Gastrocnemius medialis (tissue), 4 donors: ENCODE measurements around the gene INAFM2. TPM values are rescaled to one million over a fixed set of nuclear protein-coding genes. Genes with fewer than 3 reads are reported as not detected.

Experiments used
- ATAC-seq, 2 donors: fragments of 150-250 bp; one replicate each; pipeline ENCODE4 v1.9.1; 2016
- DNase-seq, 2 donors: peaks; one replicate each; pipeline ENCODE4 v3.0.0-alpha.2; 2019
- H3K27ac ChIP-seq, 4 donors: fragments of 200-600 bp; sonication (generic); 1 replicate in 1 of 4; 2 replicates in 3 of 4; pipeline ENCODE4 v1.5.1; 2016 to 2018; ENCODE audit warnings: mild to moderate bottlenecking in 2 of 4, moderate library complexity in 1 of 4
- H3K27me3 ChIP-seq, 3 donors: fragments of 200-600 bp; sonication (generic) in 2 of 3; 1 replicate in 1 of 3; 2 replicates in 2 of 3; pipeline versions ENCODE4 v1.5.1 to v1.6.0; 2016 to 2019; ENCODE audit warnings: mild to moderate bottlenecking in 1 of 3, moderate library complexity in 1 of 3
- H3K36me3 ChIP-seq, 2 donors: fragments of 200-600 bp; sonication (generic) in 1 of 2; one replicate each; pipeline ENCODE4 v1.5.1; 2017 to 2018
- H3K4me1 ChIP-seq, 2 donors: fragments of 200-600 bp; sonication (generic) in 1 of 2; one replicate each; pipeline ENCODE4 v1.5.1; 2016 to 2017; ENCODE audit warnings: mild to moderate bottlenecking in 2 of 2
- H3K4me3 ChIP-seq, 4 donors: fragments of 200-600 bp; sonication (generic) in 3 of 4; 1 replicate in 1 of 4; 2 replicates in 3 of 4; pipeline ENCODE4 v1.5.1; 2016 to 2019; ENCODE audit warnings: mild to moderate bottlenecking in 2 of 4
- H3K9me3 ChIP-seq, 3 donors: fragments of 200-600 bp; sonication (generic) in 2 of 3; 1 replicate in 1 of 3; 2 replicates in 2 of 3; pipeline ENCODE4 v1.5.1; 2016 to 2019
- CTCF ChIP-seq, 5 experiments: fragments of 450-650 bp in 3 of 5; fragments of 200-600 bp in 2 of 5; sonication (generic) in 2 of 5; IDR thresholded peaks in 4 of 5; conservative IDR thresholded peaks in 1 of 5; 1 replicate in 4 of 5; 2 replicates in 1 of 5; pipeline ENCODE4 v1.5.1; 2016 to 2019; ENCODE audit warnings: antibody characterized with exemption in 5 of 5, mild to moderate bottlenecking in 3 of 5, moderate library complexity in 3 of 5
- POLR2A ChIP-seq, 2 donors: fragments of 450-650 bp; IDR thresholded peaks; one replicate each; pipeline ENCODE4 v1.6.1; 2017; ENCODE audit warnings: antibody characterized with exemption in 2 of 2, mild to moderate bottlenecking in 2 of 2, moderate library complexity in 2 of 2
- in situ Hi-C, 4 donors: fragments of 200-750 bp; cut with MboI; loops; one replicate each; pipeline versions ENCODE4 v1.15.0 to v1.8.0; 2017; ENCODE audit warnings: low sequenced_read_pairs in 4 of 4
- intact Hi-C: fragments of 100-400 bp; cut with DNase I; formaldehyde crosslinking; loops from one replicate; pipeline ENCODE4 v1.15.1; 2023; ENCODE audit warnings: low total_unique reads
- total RNA-seq, 4 donors: library from RNA; depleted of rRNA; stranded (reverse); fragments of >200 nt; gene quantifications; one replicate each; pipeline versions ENCODE4 v1.1.0 to v1.2.3, GENCODE V29; 2016

INAFM2 gene
- total RNA-seq, 4 donors from 2014 or later: 17.2 to 28.1 (median 17.7) TPM

DNA sequence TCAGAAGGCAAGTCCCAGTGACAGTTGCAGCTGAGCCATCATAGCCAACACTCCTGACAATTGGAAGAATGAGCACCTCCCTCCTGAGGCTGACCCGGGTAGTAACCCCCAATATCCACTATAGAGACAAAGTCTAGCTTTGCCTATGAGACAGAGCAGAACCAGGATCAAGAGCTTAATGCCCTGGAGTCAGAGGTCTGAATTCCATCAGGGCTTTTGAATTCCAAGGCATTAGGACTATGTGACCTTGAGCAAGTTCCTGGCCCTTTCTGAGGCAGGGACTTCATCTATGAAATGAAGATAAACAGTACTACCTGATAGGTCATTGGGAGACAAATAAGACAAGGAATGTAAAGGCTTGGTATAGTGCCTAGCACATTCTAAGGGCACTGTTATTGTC lies 3.1 kb upstream of the INAFM2 start:
- in situ Hi-C loops: no loop called here
- Histone ChIP-seq H3K36me3 (no peaks in the 10 kb centered on the region), H3K4me3 (no peak overlapping the region), H3K9me3 (no peaks in the 10 kb centered on the region), H3K27me3 (no peaks in the 10 kb centered on the region), H3K4me1 (peaks cover 14 to 16% of the 10 kb centered on the region in 2 donors), H3K27ac (no peak overlapping the region)
- DNase-seq: no peak
- intact Hi-C loops: loop anchor here (5.0 kb wide), 1 partner anchor 87 kb away; the partner anchor contains the start of gene IVD
- ATAC-seq: no peak
- no peak for TF ChIP-seq POLR2A (IDR thresholded peaks at IDR 0.05)
- TF ChIP-seq CTCF (IDR thresholded peaks at IDR 0.05 in 4 of 5, conservative IDR thresholded peaks at IDR 0.05 in 1 of 5): no peak

GRCh38 chr15:40320931-40321371 lies 2.5 kb upstream of the INAFM2 start:
- no peak for TF ChIP-seq POLR2A (IDR thresholded peaks at IDR 0.05)
- peak; percentile 83 to 92 (median 86) for TF ChIP-seq CTCF (IDR thresholded peaks at IDR 0.05 in 4 of 5, conservative IDR thresholded peaks at IDR 0.05 in 1 of 5)
- no peaks in the 10 kb centered on the region for H3K9me3 ChIP-seq
- peak; percentile 35 to 46 for ATAC-seq
- in situ Hi-C loops (no loop called here), intact Hi-C loops (loop anchor here (5.0 kb wide), 1 partner anchor 86 kb away; the partner anchor contains the start of gene IVD)
- H3K27ac ChIP-seq: peak overlapping the region in 3 of 4 donors; percentile 48 to 84 (median 50)
- H3K36me3 ChIP-seq: no peaks in the 10 kb centered on the region
- peak in 1 of 2 donors; percentile 48 for DNase-seq
- H3K4me1 ChIP-seq: peaks cover 19 to 22% of the 10 kb centered on the region in 2 donors
- H3K27me3 ChIP-seq: no peaks in the 10 kb centered on the region
- H3K4me3 ChIP-seq: no peak overlapping the region

GRCh38 chr15:40322531-40323238 lies 807 bp upstream of the INAFM2 start:
- ATAC-seq (no peak), DNase-seq (no peak)
- in situ Hi-C loops (no loop called here), intact Hi-C loops (loop anchor here (1.0 to 5.0 kb wide), 4 partner anchors 17 to 100 kb away; partner anchors contain the start of gene IVD)
- Histone ChIP-seq H3K36me3 (peaks cover 0 to 8% of the 10 kb centered on the region in 2 donors), H3K27ac (peak overlapping the region; percentile 70 to 88 (median 82)), H3K4me1 (peaks cover 25 to 26% of the 10 kb centered on the region in 2 donors), H3K9me3 (no peaks in the 10 kb centered on the region), H3K4me3 (peak overlapping the region; percentile 37 to 63 (median 51)), H3K27me3 (no peaks in the 10 kb centered on the region)
- TF ChIP-seq POLR2A (IDR thresholded peaks at IDR 0.05) (no peak), CTCF (IDR thresholded peaks at IDR 0.05 in 4 of 5, conservative IDR thresholded peaks at IDR 0.05 in 1 of 5) (no peak)

DNA sequence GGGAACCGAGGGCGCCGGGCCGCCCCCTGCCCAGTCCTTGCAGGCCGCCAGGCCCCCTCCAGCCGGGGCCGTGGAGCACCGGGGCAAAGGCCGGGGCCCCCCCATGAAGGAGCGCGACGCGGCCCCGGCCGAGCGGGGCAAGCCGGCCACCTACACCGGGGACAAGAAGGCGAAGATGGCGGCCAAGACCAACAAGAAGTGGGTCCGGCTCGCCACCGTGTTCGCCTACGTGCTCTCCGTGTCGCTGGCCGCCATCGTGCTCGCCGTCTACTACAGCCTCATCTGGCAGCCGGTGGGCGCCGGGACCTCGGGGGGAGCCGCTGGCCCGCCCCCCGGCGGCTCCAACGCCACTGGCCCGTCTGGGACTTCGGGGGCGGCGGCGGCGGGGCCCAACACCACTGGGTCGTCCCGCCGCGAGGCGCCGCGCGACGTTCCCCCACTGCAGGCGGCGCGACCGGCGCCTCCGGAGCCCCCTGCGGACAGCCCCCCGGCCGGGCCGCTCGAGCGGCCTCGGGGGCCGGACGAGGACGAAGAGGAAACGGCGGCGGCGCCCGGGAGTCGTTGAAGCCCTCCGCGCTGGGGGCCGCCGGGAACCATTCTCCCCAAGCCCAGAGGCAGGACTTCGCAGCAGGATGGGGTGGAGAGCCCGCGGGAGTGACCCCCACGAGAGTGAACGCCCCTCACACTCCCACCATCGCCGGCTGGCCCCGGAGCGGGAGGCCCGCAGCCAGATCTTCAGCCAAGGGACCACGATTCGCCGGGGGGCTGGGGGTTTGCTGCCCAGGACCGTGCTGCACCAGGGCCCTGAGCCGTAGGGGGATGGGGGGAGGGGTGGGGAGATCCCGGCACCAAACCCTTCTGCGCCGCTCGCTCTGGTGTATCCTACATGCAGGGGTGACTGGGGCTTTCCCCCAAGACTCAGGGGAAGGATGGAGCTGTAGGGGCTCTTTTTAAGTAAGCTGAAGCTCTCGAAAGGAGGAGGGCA lies 753 bp downstream of the INAFM2 start:
- no peak for DNase-seq
- in situ Hi-C loops: no loop called here
- Histone ChIP-seq H3K36me3 (peaks cover 0 to 8% of the 10 kb centered on the region in 2 donors), H3K27me3 (no peaks in the 10 kb centered on the region), H3K4me1 (peaks cover 25 to 26% of the 10 kb centered on the region in 2 donors), H3K9me3 (no peaks in the 10 kb centered on the region), H3K4me3 (peak overlapping the region; percentile 63 to 84 (median 79)), H3K27ac (peak overlapping the region; percentile 70 to 88 (median 83))
- TF ChIP-seq POLR2A (IDR thresholded peaks at IDR 0.05) (no peak), CTCF (IDR thresholded peaks at IDR 0.05 in 4 of 5, conservative IDR thresholded peaks at IDR 0.05 in 1 of 5) (no peak)
- ATAC-seq: peak; percentile 15 to 21
- intact Hi-C loops: loop anchor here (1.0 to 5.0 kb wide), 4 partner anchors 15 to 98 kb away; partner anchors contain the start of gene IVD
